ENCODE measurements around the gene EIPR1. TPM values are rescaled to one million over a fixed set of nuclear protein-coding genes. Genes with fewer than 3 reads are reported as not detected.

The EIPR1 gene
- total and polyA plus RNA-seq, 2 of the 13 experiments (the other 11 are each of a cell fraction or from before 2014, with no cell fraction given): 70.0 to 96.3 TPM

- Histone ChIP-seq H3K9ac (ENCODE audit: insufficient read depth, low read depth, low read length) (no peak overlapping the region), H2AFZ (ENCODE audit: low read length) (no peak overlapping the region), H3K79me2 (ENCODE audit: insufficient read depth, low read length) (no peaks in the 10 kb centered on the region), H3K36me3 (replicated peaks in 1 of 2; ENCODE audit: control insufficient read depth in 1 of 2, insufficient read depth in 2 of 2, low read length in 2 of 2) (peaks cover 21 to 66% of the 10 kb centered on the region in 2 experiments), H3K4me1 (ENCODE audit: insufficient read depth, low read length) (no peaks in the 10 kb centered on the region), H4K20me1 (ENCODE audit: insufficient read depth, low read length) (no peaks in the 10 kb centered on the region), H3K4me2 (ENCODE audit: low read depth, low read length) (no peak overlapping the region), H3K27ac (ENCODE audit: extremely low read length, insufficient read depth, low read length) (no peak overlapping the region), H3K27me3 (ENCODE audit: control insufficient read depth in 1 of 2, insufficient read depth in 2 of 2, low read length in 2 of 2) (no peaks in the 10 kb centered on the region), H3K9me3 (ENCODE audit: low read length) (no peaks in the 10 kb centered on the region), H3K4me3 (replicated peaks in 1 of 3; ENCODE audit: insufficient read depth in 1 of 3, low read depth in 2 of 3, low read length in 3 of 3) (no peak overlapping the region)
- ChIA-PET CTCF (ENCODE audit: low intra/inter-chr PET ratio, low total read pairs) (no interaction called here), POLR2A (no interaction called here)
- no peak for TF ChIP-seq GATAD1 (CRISPR knock-in tag; IDR thresholded peaks at IDR 0.05)
- TF ChIP-seq ZNF18 (CRISPR knock-in tag; IDR thresholded peaks at IDR 0.05; ENCODE audit: insufficient replicate concordance): no peak
- TF ChIP-seq ZNF883 (CRISPR knock-in tag; IDR thresholded peaks at IDR 0.05; ENCODE audit: not compliant biosample characterization): no peak
- TF ChIP-seq NAIF1 (CRISPR knock-in tag; IDR thresholded peaks at IDR 0.05; ENCODE audit: borderline replicate concordance): no peak
- no peak for TF ChIP-seq SP5 (CRISPR knock-in tag; IDR thresholded peaks at IDR 0.05; ENCODE audit: borderline replicate concordance, low read depth)
- no peak for TF ChIP-seq ZNF703 (CRISPR knock-in tag; IDR thresholded peaks at IDR 0.05; ENCODE audit: borderline replicate concordance)
- no peak for TF ChIP-seq DR1 (CRISPR knock-in tag; IDR thresholded peaks at IDR 0.05)
- TF ChIP-seq ZNF792 (CRISPR knock-in tag; IDR thresholded peaks at IDR 0.05): no peak
- TF ChIP-seq TCF7 (IDR thresholded peaks at IDR 0.05; ENCODE audit: low read depth): no peak
- TF ChIP-seq ZNF549 (CRISPR knock-in tag; IDR thresholded peaks at IDR 0.05): no peak
- no peak for TF ChIP-seq ZNF512B (CRISPR knock-in tag; IDR thresholded peaks at IDR 0.05; ENCODE audit: borderline replicate concordance)
- no peak for TF ChIP-seq KMT2A (CRISPR knock-in tag; IDR thresholded peaks at IDR 0.05)
- DNase-seq (ENCODE audit: low spot score): no peak
- WGBS (ENCODE audit: low lambda C conversion rate): 96% methylated on average over 11 of the region's 11 CpGs
- no peak for ATAC-seq
- intact Hi-C loops (cut with micrococcal nuclease; ENCODE audit: unreplicated experiment): no loop called here
- in situ Hi-C loops (cut with HindIII; ENCODE audit: extremely low pct_ligation_motif_present, low pct_unique_long_range_greater_than_20kb): no loop called here
- no TSS peak for BruUV-seq (replicated peaks)
- FAIRE-seq: no peak
Measured at GRCh38 chr2:3404349-3404894, 26.8 kb upstream of the EIPR1 start.

All from HepG2 (cell line).